ENCODE results near the gene IGSF8. TPM values are rescaled to one million over a fixed set of nuclear protein-coding genes. Genes with fewer than 3 reads are reported as not detected.

IGSF8 gene
- total RNA-seq, 2 donors from 2014 or later, result 53.6 to 60.2 TPM

DNA sequence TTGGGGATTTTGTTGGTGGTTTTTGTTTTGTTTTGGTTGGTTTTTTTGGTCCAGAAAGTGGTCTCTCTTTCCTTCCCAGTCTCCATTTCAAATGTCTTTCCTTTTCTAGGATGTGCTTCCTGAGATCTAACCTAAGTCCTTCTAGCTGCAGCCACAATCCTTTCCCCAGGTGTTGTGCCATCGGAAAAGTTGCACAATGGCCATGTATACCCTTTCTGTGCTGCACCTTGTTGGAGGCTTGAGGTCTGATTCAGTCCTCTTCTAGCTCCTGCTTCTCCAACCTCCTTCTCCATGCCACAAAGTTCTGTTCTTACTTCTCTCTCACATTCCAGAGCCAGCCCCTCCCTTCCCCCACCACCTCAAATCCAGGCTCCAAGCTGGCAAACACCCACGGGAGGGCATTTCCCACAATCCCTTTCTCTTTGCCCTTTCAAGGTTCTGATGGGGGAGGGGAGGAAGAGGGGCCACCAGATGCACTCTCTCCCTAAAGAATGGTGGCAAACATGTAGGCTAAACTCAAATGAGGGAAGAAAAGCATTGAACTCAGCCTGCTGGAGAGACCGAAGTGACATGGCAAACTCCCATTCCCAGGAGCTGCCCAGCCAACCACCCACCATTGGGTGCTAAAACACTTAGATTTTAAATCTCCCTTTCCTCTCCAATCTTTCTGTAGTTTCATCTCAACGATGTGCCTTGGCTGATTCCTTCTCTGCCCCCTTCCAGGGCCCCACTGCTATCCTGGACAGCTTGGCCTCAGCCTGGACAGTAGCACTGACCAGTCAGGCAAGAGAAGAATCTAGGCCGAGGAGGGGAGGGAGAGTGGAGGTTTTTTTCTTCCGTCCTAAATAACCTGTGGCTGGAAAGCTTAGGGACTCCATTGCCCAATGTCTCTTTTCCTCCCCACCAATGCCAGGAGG lies 31.3 kb downstream of the IGSF8 start:
- intact Hi-C loops (cut with DNase I), result no loop called here
- H3K9me3 ChIP-seq, result no peaks in the 10 kb centered on the region
- no peak overlapping the region for H3K9ac ChIP-seq (ENCODE audit: low read depth in 2 of 2, low read length in 2 of 2)
- peaks cover 5% of the 10 kb centered on the region for H3K27me3 ChIP-seq
- H3K4me3 ChIP-seq, result no peak overlapping the region
- no peak overlapping the region for H3K27ac ChIP-seq
- H3K36me3 ChIP-seq, result no peaks in the 10 kb centered on the region
- DNase-seq, result no peak
- TF ChIP-seq, protein P1, sequence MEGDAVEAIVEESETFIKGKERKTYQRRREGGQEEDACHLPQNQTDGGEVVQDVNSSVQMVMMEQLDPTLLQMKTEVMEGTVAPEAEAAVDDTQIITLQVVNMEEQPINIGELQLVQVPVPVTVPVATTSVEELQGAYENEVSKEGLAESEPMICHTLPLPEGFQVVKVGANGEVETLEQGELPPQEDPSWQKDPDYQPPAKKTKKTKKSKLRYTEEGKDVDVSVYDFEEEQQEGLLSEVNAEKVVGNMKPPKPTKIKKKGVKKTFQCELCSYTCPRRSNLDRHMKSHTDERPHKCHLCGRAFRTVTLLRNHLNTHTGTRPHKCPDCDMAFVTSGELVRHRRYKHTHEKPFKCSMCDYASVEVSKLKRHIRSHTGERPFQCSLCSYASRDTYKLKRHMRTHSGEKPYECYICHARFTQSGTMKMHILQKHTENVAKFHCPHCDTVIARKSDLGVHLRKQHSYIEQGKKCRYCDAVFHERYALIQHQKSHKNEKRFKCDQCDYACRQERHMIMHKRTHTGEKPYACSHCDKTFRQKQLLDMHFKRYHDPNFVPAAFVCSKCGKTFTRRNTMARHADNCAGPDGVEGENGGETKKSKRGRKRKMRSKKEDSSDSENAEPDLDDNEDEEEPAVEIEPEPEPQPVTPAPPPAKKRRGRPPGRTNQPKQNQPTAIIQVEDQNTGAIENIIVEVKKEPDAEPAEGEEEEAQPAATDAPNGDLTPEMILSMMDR (IDR thresholded peaks at IDR 0.05), result no peak
- no peaks in the 10 kb centered on the region for H3K4me1 ChIP-seq

DNA sequence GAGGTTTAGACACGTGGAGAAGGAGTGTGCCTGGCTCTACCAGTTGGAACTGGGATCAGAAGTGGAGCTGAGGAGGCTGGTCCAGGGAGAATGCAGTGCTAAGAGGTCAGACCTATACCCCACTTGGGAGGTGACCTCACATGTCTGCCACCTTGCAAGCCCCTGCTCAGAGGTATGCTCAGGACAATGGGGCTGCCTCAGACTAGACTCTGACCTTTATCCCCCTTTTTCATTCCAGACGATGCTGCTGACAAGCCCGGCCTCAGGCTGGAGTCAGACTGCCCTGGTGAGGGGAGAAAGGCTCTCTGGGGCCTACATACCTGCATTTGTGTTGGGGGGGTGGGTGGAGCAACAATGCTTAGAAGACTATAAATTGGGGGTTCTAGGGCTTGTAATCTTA lies 33.7 kb downstream of the IGSF8 start:
- H3K27me3 ChIP-seq, result peaks cover 3% of the 10 kb centered on the region
- no peak for DNase-seq
- intact Hi-C loops (cut with DNase I), result no loop called here
- no peak overlapping the region for H3K9ac ChIP-seq (ENCODE audit: low read depth in 2 of 2, low read length in 2 of 2)
- no peaks in the 10 kb centered on the region for H3K4me1 ChIP-seq
- H3K9me3 ChIP-seq, result no peaks in the 10 kb centered on the region
- no peak overlapping the region for H3K4me3 ChIP-seq
- no peak overlapping the region for H3K27ac ChIP-seq
- TF ChIP-seq, protein P1 (IDR thresholded peaks at IDR 0.05), result no peak
- H3K36me3 ChIP-seq, result no peaks in the 10 kb centered on the region

DNA sequence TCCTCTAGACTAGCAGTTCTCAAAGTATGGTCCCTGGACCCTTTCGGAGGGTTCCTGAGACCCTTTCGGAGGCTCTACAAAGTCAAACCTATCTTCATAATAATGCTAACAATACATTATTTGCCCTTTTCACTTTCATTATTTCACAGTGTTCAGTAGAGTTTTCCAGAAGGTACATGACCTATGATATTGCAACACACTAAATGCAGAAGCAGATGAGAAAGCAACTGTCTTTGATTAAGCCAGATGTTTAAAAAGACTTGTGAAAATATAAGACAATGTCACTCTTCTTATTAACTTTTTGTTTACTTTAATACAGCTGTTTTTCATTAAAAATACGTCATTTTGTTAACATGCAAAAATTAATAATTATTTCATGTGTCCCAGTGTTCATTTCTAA lies 34.3 kb downstream of the IGSF8 start:
- Histone ChIP-seq H3K27ac (no peak overlapping the region), H3K9me3 (no peaks in the 10 kb centered on the region), H3K4me1 (no peaks in the 10 kb centered on the region), H3K27me3 (no peaks in the 10 kb centered on the region), H3K36me3 (no peaks in the 10 kb centered on the region), H3K9ac (ENCODE audit: low read depth in 2 of 2, low read length in 2 of 2) (no peak overlapping the region), H3K4me3 (no peak overlapping the region)
- DNase-seq, result no peak
- intact Hi-C loops (cut with DNase I), result no loop called here
- TF ChIP-seq, protein P1 (IDR thresholded peaks at IDR 0.05), result no peak

DNA sequence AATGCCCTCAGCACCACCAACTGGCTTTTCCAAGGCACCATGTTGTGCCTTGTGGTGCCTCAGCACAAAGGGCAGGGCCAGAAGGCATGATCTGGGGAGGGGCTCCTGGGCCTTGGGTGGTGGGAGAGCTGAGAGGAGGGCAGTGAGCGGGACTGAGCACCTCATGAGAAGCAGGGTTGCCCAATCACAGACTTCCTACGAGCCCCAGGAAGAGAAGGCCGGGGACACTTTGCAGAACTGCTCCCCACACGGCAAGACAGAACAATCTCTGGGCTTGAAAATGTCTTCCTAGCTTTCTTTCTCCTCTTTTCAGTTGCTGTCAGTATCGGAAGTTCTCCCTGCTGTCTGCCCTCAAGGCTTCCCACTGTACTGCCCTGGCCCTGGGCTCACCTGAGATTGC lies 35.2 kb downstream of the IGSF8 start:
- Histone ChIP-seq H3K36me3 (no peaks in the 10 kb centered on the region), H3K27ac (no peak overlapping the region), H3K27me3 (no peaks in the 10 kb centered on the region), H3K4me3 (no peak overlapping the region), H3K9ac (ENCODE audit: low read depth in 2 of 2, low read length in 2 of 2) (no peak overlapping the region), H3K9me3 (no peaks in the 10 kb centered on the region), H3K4me1 (no peaks in the 10 kb centered on the region)
- TF ChIP-seq, protein P1 (IDR thresholded peaks at IDR 0.05), result no peak
- no peak for DNase-seq
- intact Hi-C loops (cut with DNase I), result no loop called here

DNA sequence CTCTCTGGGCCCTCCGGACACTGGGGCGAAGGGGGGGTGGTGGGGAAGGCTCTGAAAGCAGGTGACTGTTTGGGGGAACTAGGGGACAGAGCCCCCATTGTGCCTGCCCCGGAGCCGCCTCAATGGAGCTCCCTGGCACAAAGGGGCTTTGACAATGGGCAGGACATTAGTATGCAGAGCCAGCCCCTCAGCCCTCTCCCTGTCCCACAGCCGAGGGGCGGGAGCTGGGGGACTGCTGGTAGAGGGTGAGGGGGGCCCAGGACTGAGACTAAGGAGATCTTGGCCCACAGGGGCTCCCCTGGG lies 36.2 kb downstream of the IGSF8 start:
- Histone ChIP-seq H3K9ac (ENCODE audit: low read depth in 2 of 2, low read length in 2 of 2) (no peak overlapping the region), H3K27ac (no peak overlapping the region), H3K9me3 (no peaks in the 10 kb centered on the region), H3K4me1 (no peaks in the 10 kb centered on the region), H3K4me3 (no peak overlapping the region), H3K36me3 (no peaks in the 10 kb centered on the region), H3K27me3 (no peaks in the 10 kb centered on the region)
- TF ChIP-seq, protein P1 (IDR thresholded peaks at IDR 0.05), result no peak
- DNase-seq, result no peak
- intact Hi-C loops (cut with DNase I), result no loop called here

Measured in colonic mucosa (tissue), 4 donors.